ENCODE results near the gene SAMM50. TPM values are rescaled to one million over a fixed set of nuclear protein-coding genes. Genes with fewer than 3 reads are reported as not detected.

Gene SAMM50
- total and polyA plus RNA-seq, 2 donors (not counting 1 experiment from before 2014, with no cell fraction given): 32.9 to 45.7 TPM

DNA sequence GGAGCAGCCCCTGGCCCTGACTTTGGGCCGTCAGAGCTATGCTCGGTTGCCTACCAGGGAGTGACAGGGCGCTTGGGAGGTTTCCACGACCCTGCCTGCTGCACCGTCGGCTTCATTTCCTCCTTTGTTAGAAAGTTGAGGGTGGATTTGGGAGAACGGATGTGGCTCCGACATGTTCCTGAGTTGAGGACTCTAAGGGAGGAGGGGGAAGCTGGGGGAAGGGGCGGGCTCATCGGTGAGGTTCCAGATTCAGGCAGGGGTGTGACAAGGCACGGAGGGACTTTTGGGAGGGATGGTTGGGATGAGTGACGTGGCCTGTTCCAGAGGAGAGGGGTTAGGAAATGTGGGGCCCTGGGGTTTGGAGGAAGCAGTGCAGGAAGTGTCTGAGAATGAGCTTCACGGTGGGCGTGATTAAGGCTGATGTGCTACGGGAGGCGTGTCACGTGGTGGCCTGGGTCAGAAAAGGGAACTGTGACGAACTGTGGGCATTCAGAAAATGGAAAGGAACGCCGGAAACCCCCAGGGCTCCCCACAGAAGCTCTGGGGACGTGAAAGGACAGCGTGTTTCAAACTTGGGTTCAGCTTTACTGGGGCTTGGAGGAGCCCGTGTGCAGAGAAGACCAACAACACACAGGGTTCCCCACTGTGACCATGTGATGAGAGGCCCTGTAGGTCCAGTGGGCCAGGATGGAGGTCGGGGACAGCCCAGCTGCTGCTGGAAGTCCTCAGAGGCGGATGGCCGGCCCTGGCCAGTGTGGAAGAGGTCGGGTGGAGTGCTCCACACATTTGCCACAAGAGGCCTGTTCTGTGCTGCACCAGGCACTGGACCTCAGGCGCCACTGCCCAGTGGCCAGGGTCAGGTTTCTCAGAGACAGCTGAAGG is 71.6 kb downstream of the SAMM50 start:
- Histone ChIP-seq H3K79me2 (ENCODE audit: control insufficient read depth, insufficient read depth, low read length) (peaks cover 12% of the 10 kb centered on the region), H3K27me3 (ENCODE audit: control insufficient read depth, insufficient read depth, low read length) (no peaks in the 10 kb centered on the region), H2AFZ (ENCODE audit: low read length) (peak overlapping the region; percentile 51), H3K36me3 (ENCODE audit: control insufficient read depth, insufficient read depth, low read length) (no peaks in the 10 kb centered on the region), H4K20me1 (ENCODE audit: control insufficient read depth, extremely low read depth, insufficient read depth, low read length) (no peaks in the 10 kb centered on the region), H3K4me2 (ENCODE audit: extremely low read depth, insufficient read depth, low read length) (no peak overlapping the region), H3K4me3 (replicated peaks in 1 of 4; ENCODE audit: control extremely low read depth in 1 of 4, insufficient read depth in 1 of 4, low read depth in 3 of 4, low read length in 4 of 4) (no peak overlapping the region), H3K4me1 (ENCODE audit: control insufficient read depth, extremely low read depth, insufficient read depth, low read length) (peaks cover 2% of the 10 kb centered on the region), H3K9ac (ENCODE audit: insufficient read depth, low read length) (peak overlapping the region; percentile 62), H3K9me3 (ENCODE audit: control insufficient read depth, insufficient read depth, low read depth, low read length) (no peaks in the 10 kb centered on the region), H3K27ac (ENCODE audit: insufficient read depth, low read length) (peak overlapping the region; percentile 80)
- TF ChIP-seq EZH2 (IDR thresholded peaks at IDR 0.05; ENCODE audit: low read length, missing control alignments) (no peak), CTCF (conservative IDR thresholded peaks at IDR 0.05 in 1 of 2, IDR thresholded peaks at IDR 0.05 in 1 of 2; ENCODE audit: low read depth in 1 of 2, low read length in 2 of 2) (no peak)
- peak; percentile 57 to 69 for DNase-seq (ENCODE audit: low read depth in 2 of 2)

DNA sequence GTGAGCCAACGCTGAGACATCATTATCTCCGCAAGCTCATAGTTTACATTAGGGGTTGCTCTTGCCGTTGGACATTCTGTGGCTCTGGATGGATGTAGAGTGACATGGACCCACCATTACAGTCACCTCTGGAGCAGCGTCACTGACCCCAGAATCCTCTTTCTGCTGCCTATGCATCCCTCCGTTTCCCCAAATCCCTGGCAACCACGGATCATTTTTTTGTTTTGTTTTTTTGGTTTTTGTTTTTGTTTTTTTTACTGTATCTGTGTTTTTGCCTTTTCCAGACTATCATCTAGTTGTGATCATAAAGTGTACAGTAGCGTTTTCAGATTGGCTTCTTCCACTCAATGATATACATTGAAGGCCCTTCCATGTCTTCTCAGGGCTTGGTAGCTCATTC is 72.8 kb downstream of the SAMM50 start:
- DNase-seq (ENCODE audit: low read depth in 2 of 2): no peak
- Histone ChIP-seq H3K4me3 (replicated peaks in 1 of 4; ENCODE audit: control extremely low read depth in 1 of 4, insufficient read depth in 1 of 4, low read depth in 3 of 4, low read length in 4 of 4) (no peak overlapping the region), H4K20me1 (ENCODE audit: control insufficient read depth, extremely low read depth, insufficient read depth, low read length) (no peaks in the 10 kb centered on the region), H3K27me3 (ENCODE audit: control insufficient read depth, insufficient read depth, low read length) (no peaks in the 10 kb centered on the region), H3K36me3 (ENCODE audit: control insufficient read depth, insufficient read depth, low read length) (no peaks in the 10 kb centered on the region), H3K4me2 (ENCODE audit: extremely low read depth, insufficient read depth, low read length) (no peak overlapping the region), H3K79me2 (ENCODE audit: control insufficient read depth, insufficient read depth, low read length) (peaks cover 10% of the 10 kb centered on the region), H3K4me1 (ENCODE audit: control insufficient read depth, extremely low read depth, insufficient read depth, low read length) (peaks cover 2% of the 10 kb centered on the region), H2AFZ (ENCODE audit: low read length) (no peak overlapping the region), H3K9me3 (ENCODE audit: control insufficient read depth, insufficient read depth, low read depth, low read length) (no peaks in the 10 kb centered on the region), H3K9ac (ENCODE audit: insufficient read depth, low read length) (no peak overlapping the region), H3K27ac (ENCODE audit: insufficient read depth, low read length) (no peak overlapping the region)
- TF ChIP-seq EZH2 (IDR thresholded peaks at IDR 0.05; ENCODE audit: low read length, missing control alignments) (no peak), CTCF (conservative IDR thresholded peaks at IDR 0.05 in 1 of 2, IDR thresholded peaks at IDR 0.05 in 1 of 2; ENCODE audit: low read depth in 1 of 2, low read length in 2 of 2) (no peak)

DNA sequence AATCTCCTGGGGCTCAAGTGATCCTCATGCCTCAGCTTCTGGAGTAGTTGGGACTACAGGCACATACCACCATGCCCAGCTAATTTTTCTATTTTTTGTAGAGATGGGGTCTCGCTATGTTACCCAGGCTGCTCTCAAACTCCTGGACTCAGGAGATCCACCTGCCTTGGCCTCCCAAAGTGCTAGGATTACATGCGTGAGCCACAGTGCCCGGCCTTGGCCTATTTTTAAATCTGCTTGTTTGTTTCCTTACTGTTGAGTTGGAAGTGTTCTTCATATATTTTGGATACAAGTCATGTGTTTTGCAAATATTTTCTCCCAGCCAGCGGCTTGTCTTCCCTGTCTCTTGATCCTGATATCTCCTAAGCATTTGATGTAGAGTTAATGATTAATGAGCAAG is 73.8 kb downstream of the SAMM50 start:
- H3K36me3 ChIP-seq (ENCODE audit: control insufficient read depth, insufficient read depth, low read length): no peaks in the 10 kb centered on the region
- H3K9me3 ChIP-seq (ENCODE audit: control insufficient read depth, insufficient read depth, low read depth, low read length): no peaks in the 10 kb centered on the region
- no peak overlapping the region for H3K9ac ChIP-seq (ENCODE audit: insufficient read depth, low read length)
- DNase-seq (ENCODE audit: low read depth in 2 of 2): no peak
- no peaks in the 10 kb centered on the region for H4K20me1 ChIP-seq (ENCODE audit: control insufficient read depth, extremely low read depth, insufficient read depth, low read length)
- H3K4me1 ChIP-seq (ENCODE audit: control insufficient read depth, extremely low read depth, insufficient read depth, low read length): no peaks in the 10 kb centered on the region
- no peak overlapping the region for H3K4me2 ChIP-seq (ENCODE audit: extremely low read depth, insufficient read depth, low read length)
- H3K79me2 ChIP-seq (ENCODE audit: control insufficient read depth, insufficient read depth, low read length): peaks cover 7% of the 10 kb centered on the region
- H3K27me3 ChIP-seq (ENCODE audit: control insufficient read depth, insufficient read depth, low read length): no peaks in the 10 kb centered on the region
- no peak overlapping the region for H3K4me3 ChIP-seq (replicated peaks in 1 of 4; ENCODE audit: control extremely low read depth in 1 of 4, insufficient read depth in 1 of 4, low read depth in 3 of 4, low read length in 4 of 4)
- H3K27ac ChIP-seq (ENCODE audit: insufficient read depth, low read length): no peak overlapping the region
- H2AFZ ChIP-seq (ENCODE audit: low read length): no peak overlapping the region
- no peak for TF ChIP-seq CTCF (conservative IDR thresholded peaks at IDR 0.05 in 1 of 2, IDR thresholded peaks at IDR 0.05 in 1 of 2; ENCODE audit: low read depth in 1 of 2, low read length in 2 of 2)
- no peak for TF ChIP-seq EZH2 (IDR thresholded peaks at IDR 0.05; ENCODE audit: low read length, missing control alignments)
